ENCODE measurements around the gene NAA25.
"Not testable (repeated sequence)": the region's sequence is repeated elsewhere in the genome, so short reads cannot be mapped to it uniquely, and the experiment has no call there.

NAA25 gene

DNA sequence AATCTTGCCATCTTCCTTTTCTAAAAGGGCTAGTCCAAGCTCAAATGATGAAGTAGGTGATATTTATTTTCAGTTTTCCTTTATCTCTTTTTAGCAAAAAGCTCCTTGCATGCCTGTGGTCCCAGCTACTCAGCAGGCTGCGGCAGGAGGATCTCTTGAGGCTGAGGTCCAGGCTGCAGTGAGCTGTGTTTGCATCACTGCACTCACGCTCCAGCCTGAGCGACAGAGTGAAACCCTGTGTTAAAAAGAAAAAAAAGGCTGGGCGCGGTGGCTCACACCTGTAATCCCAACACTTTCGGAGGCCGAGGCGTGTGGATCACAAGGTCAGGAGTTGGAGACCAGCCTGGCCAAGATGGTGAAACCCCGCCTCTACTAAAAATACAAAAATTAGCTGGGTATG lies 100.6 kb downstream of the NAA25 start:
- DNase-seq: no peak

DNA sequence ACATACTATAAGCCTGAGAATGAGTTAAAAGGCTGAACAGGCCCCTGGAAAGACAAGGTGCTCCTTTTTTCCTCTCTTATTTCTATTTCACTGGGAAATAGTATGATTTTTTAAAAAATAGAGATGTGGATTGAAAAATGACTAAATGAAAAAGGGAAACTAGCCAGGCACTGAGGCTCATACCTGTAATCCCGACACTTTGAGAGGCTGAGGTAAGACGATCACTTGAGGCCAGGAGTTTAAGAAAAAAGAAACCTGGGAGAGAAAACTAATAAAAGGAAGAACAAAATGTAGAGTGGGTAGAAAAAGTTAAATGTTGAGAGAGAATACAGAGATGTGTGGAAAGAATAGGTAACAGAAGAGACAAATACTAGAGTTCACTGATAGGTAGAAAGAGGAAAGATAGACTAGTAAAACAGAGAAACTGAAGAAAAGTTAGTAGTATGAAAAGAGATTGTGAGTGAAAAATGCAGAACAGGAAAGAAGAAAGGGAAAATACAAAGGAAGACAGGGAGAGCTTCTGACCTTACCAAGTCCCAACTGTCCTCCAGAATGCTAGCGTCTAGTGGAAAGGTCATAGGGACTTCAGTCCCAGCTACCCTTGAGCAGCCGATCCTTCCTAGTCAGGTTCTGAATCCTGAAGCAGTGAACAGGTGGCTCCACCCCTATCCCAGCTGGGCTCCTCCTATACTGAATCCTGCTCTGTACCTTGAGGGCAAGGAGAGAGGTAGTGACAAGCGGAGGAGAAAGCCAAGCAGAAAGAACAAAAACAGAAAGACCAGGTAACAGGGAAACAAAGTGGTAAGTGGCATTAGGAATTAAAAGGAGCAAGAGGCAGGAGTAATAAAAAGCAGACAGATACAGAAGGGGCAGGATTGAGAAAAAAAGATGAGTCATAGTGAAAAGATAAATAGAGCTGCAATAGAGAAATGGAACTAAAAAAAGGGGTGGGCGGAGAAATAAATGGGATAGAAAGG lies 102.9 kb downstream of the NAA25 start:
- no peak for DNase-seq

DNA sequence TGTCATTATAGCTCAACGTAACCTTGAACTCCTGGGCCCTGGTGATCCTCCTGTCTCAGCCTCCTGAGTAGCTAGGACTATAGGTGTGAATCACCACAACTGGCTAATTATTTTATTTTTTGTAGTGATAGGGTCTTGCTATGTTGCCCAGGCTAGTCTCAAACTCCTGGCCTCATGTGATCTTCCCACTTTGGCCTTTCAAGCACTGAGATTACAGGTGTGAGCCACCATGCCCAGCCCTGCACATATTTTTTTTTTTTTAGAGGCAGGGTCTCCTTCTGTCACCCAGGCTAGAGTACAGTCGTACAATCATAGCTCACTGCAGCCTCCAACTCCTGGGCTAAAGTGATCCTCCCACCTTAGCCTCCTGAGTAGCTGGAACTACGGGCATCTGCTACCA lies 104.5 kb downstream of the NAA25 start:
- DNase-seq: no peak

GRCh38 chr12:112001576-112001975 lies 107.0 kb downstream of the NAA25 start:
- no peak for DNase-seq

DNA sequence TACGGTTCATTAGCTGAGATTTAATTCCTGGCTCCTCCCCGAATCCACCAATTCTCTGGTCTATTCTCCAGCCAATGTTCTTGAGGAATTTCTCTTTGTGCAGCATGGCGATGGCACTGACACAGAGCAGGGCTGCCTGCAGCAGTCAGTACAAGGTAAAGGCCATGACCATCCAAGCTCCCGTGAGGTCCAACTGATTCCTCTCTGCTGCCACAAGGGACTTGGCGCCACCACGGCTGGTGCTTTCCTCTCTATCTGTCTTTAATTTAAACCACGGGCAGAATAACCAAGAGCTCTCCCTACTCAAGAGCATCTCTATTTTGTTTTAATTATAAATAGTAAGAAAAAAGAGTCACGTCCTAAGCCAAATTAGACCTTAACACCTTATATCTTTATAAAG lies 107.8 kb downstream of the NAA25 start:
- DNase-seq: no peak

GRCh38 chr12:111999129-111999528 lies 109.5 kb downstream of the NAA25 start:
- not testable (repeated sequence) for DNase-seq

- no peak for DNase-seq
Measured at GRCh38 chr12:111998015-111998414, 110.6 kb downstream of the NAA25 start.

DNA sequence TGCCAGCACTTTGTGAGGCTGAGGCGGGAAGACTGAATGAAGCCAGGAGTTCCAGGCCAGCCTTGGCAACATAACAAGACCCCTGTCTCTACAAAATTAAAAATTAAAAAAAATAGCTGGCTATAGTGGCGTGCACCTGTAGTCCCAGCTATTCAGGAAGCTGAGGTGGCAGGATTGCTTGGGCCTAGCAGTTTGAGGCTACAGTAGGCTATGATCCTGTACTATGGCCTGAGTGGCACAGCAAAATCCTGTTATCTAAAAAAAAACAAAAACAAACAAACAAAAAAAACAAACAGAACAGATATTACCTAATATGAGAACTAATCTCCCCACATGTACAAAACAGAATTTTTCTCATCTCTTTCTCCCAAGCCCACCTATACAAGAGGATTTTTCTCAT lies 111.3 kb downstream of the NAA25 start:
- DNase-seq: no peak

DNA sequence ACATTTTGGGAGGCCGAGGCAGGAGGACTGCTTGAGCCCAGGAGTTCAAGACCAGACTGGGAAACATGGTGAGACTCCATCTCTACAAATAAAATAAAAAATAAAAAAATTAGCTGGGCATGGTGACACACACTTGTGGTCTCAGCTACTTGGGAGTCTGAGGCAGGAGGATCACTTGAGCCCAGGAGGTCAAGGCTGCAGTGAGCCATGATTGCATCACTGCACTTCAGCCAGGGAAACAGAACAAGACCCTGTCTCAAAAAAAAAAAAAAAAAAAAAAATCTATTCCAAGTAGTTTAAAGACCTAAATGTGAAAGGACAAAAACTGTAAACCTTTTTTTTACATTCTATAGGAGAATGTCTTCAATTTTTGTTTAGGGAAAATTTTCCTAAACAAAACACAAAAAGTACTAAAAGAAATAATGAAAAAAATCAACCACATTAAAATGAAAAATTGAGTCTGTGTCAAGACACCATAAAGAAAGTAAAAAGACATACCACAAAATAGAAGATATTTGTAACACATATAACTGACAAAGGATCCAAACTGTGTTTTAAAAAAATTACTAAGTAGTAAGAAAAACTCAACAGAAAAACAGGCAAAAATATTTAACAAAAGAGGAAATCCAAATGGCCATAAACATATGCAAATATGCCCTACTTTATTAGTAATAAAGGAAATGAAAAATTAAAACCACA lies 112.7 kb downstream of the NAA25 start:
- DNase-seq: no peak

- peak; percentile 76 for DNase-seq
Measured at GRCh38 chr12:111994211-111995111, 114.1 kb downstream of the NAA25 start.

- DNase-seq: peak; percentile 73
Measured at GRCh38 chr12:111993292-111994150, 115.1 kb downstream of the NAA25 start.

- peak; percentile 27 for DNase-seq
Measured at GRCh38 chr12:111992464-111992863, 116.1 kb downstream of the NAA25 start.

DNA sequence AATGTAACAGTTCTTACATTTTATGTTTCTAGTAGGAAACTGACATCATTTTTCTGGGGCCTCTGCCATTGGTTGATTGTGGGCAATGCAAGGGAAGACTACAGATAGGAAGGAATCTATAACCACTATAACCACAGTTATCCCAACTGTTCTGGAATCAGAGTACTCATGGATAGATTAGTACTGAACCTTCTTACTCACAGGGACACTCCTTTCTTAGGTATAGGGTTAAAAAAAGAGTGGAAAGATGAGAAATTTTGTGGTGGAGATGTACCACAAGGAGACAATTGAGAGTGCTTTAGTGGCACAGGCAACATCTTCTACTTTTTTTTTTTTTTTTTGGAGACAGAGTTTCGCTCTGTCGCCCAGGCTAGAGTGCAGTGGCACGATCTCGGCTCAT lies 116.6 kb downstream of the NAA25 start:
- DNase-seq: no peak

GRCh38 chr12:111991535-111991934 lies 117.0 kb downstream of the NAA25 start:
- peak; percentile 28 for DNase-seq

GRCh38 chr12:111984820-111985219 lies 123.8 kb downstream of the NAA25 start:
- no peak for DNase-seq

DNA sequence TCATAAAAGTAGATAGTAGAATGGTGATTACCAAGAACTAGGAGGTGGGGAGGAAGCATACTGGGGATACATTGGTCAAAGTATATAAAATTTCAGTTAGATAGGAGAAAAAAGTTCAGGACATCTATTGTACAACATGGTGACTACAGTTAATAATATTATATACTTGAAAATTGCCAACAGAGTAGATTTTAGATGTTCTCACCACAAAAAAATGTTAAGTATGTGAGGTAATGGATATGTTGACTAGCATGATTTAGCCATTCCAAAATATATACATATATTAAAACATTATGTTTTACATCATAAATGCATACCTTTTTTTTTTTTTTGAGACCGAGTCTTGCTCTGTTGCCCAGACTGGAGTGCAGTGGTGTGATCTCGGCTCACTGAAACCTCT lies 126.6 kb downstream of the NAA25 start:
- no peak for DNase-seq

DNA sequence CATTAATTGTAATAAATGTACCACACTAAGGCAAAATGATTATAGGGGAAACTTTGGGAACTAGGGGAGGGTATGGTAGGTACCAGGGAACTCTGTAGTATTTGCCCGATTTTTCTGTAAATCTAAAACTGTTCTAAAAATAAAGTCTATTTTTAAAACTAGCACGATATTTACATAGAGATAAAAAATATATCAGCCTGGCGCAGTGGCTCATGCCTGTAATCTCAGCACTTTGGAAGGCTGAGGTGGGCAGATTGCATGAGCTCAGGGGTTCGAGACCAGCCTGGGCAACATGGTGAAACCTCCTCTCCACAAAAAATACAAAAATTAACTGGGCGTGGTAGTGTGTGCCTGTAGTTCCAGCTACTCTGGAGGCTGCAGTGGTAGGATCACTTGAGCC lies 128.0 kb downstream of the NAA25 start:
- no peak for DNase-seq

- DNase-seq: no peak
Measured at GRCh38 chr12:111978545-111978944, 130.0 kb downstream of the NAA25 start.

GRCh38 chr12:111976860-111977259 lies 131.7 kb downstream of the NAA25 start:
- DNase-seq: no peak
